Measurements from ENCODE around the gene FGF12. TPM values are rescaled to one million over a fixed set of nuclear protein-coding genes. Genes with fewer than 3 reads are reported as not detected.

Gene FGF12
- total and polyA plus RNA-seq, 2 of the 13 experiments (the other 11 are each of a cell fraction or from before 2014, with no cell fraction given) = 0.07 TPM; not detected in 1

GRCh38 chr3:192130534-192131132, 596.7 kb downstream of the FGF12 start:
- no peak overlapping the region for H3K27ac ChIP-seq (ENCODE audit: extremely low read length, insufficient read depth, low read length)
- in situ Hi-C loops (cut with HindIII; ENCODE audit: extremely low pct_ligation_motif_present, low pct_unique_long_range_greater_than_20kb) = no loop called here
- ChIA-PET POLR2A (no interaction called here), CTCF (ENCODE audit: low intra/inter-chr PET ratio, low total read pairs) (interaction anchor here (1.6 to 1.7 kb wide), 2 partner anchors 293 to 314 kb away, joined by 3 to 16 read pairs; no protein-coding TSS in a partner anchor)
- H3K4me2 ChIP-seq (ENCODE audit: low read depth, low read length) = no peak overlapping the region
- DNase-seq (ENCODE audit: low spot score) (peak; percentile 42), ATAC-seq (peak; percentile 98), FAIRE-seq (peak; percentile 64)
- no TSS peak for BruUV-seq (replicated peaks)
- 6% methylated on average over 4 of the region's 4 CpGs for WGBS (ENCODE audit: low lambda C conversion rate)
- intact Hi-C loops (cut with micrococcal nuclease; ENCODE audit: unreplicated experiment) = loop anchor here (1.0 kb wide), 1 partner anchor 314 kb away; no protein-coding TSS in a partner anchor
- H3K36me3 ChIP-seq (replicated peaks in 1 of 2; ENCODE audit: control insufficient read depth in 1 of 2, insufficient read depth in 2 of 2, low read length in 2 of 2) = no peaks in the 10 kb centered on the region
- H3K9me3 ChIP-seq (ENCODE audit: low read length) = no peaks in the 10 kb centered on the region
- no peaks in the 10 kb centered on the region for H4K20me1 ChIP-seq (ENCODE audit: insufficient read depth, low read length)
- no peaks in the 10 kb centered on the region for H3K79me2 ChIP-seq (ENCODE audit: insufficient read depth, low read length)
- TF ChIP-seq CTCF (CRISPR knock-in tag; IDR thresholded peaks at IDR 0.05) (peak; percentile 70), ZNF331 (CRISPR knock-in tag; IDR thresholded peaks at IDR 0.05) (0 out of 2 replicates have a peak, but pooled peaks have one; percentile 19), PCBP1 (IDR thresholded peaks at IDR 0.05; ENCODE audit: borderline replicate concordance, low read depth, low read length) (no peak), STAG1 (CRISPR knock-in tag; IDR thresholded peaks at IDR 0.05) (peak; percentile 56), SMC3 (IDR thresholded peaks at IDR 0.05; ENCODE audit: low read length) (peak; percentile 48; the same call in 1 of the 2 replicates)
- H3K4me3 ChIP-seq (replicated peaks in 1 of 3; ENCODE audit: insufficient read depth in 1 of 3, low read depth in 2 of 3, low read length in 3 of 3) = no peak overlapping the region
- H3K9ac ChIP-seq (ENCODE audit: insufficient read depth, low read depth, low read length) = no peak overlapping the region
- no peaks in the 10 kb centered on the region; the same call in 1 of the 2 replicates for H3K4me1 ChIP-seq (ENCODE audit: insufficient read depth, low read length)
- no peak overlapping the region for H2AFZ ChIP-seq (ENCODE audit: low read length)
- H3K27me3 ChIP-seq (ENCODE audit: control insufficient read depth in 1 of 2, insufficient read depth in 2 of 2, low read length in 2 of 2) = no peaks in the 10 kb centered on the region

- no peak overlapping the region for H3K9ac ChIP-seq (ENCODE audit: insufficient read depth, low read depth, low read length)
- no peak overlapping the region for H2AFZ ChIP-seq (ENCODE audit: low read length)
- H3K4me1 ChIP-seq (ENCODE audit: insufficient read depth, low read length) = no peaks in the 10 kb centered on the region; the same call in 1 of the 2 replicates
- H3K27ac ChIP-seq (ENCODE audit: extremely low read length, insufficient read depth, low read length) = no peak overlapping the region
- ATAC-seq = no peak
- H3K4me3 ChIP-seq (replicated peaks in 1 of 3; ENCODE audit: insufficient read depth in 1 of 3, low read depth in 2 of 3, low read length in 3 of 3) = no peak overlapping the region
- no peak for TF ChIP-seq KDM3A (CRISPR knock-in tag; IDR thresholded peaks at IDR 0.05; ENCODE audit: low read depth)
- H3K4me2 ChIP-seq (ENCODE audit: low read depth, low read length) = no peak overlapping the region
- intact Hi-C loops (cut with micrococcal nuclease; ENCODE audit: unreplicated experiment) = no loop called here
- no peaks in the 10 kb centered on the region for H4K20me1 ChIP-seq (ENCODE audit: insufficient read depth, low read length)
- ChIA-PET CTCF (ENCODE audit: low intra/inter-chr PET ratio, low total read pairs) (no interaction called here), POLR2A (no interaction called here)
- no peaks in the 10 kb centered on the region for H3K9me3 ChIP-seq (ENCODE audit: low read length)
- in situ Hi-C loops (cut with HindIII; ENCODE audit: extremely low pct_ligation_motif_present, low pct_unique_long_range_greater_than_20kb) = no loop called here
- H3K79me2 ChIP-seq (ENCODE audit: insufficient read depth, low read length) = no peaks in the 10 kb centered on the region
- no peaks in the 10 kb centered on the region for H3K36me3 ChIP-seq (replicated peaks in 1 of 2; ENCODE audit: control insufficient read depth in 1 of 2, insufficient read depth in 2 of 2, low read length in 2 of 2)
- DNase-seq (ENCODE audit: low spot score) = no peak
- WGBS (ENCODE audit: low lambda C conversion rate) = 33% methylated on average over 1 of the region's 1 CpG
- H3K27me3 ChIP-seq (ENCODE audit: control insufficient read depth in 1 of 2, insufficient read depth in 2 of 2, low read length in 2 of 2) = no peaks in the 10 kb centered on the region
- no peak for FAIRE-seq
- no TSS peak for BruUV-seq (replicated peaks)
Observed at GRCh38 chr3:192129586-192129985, 597.8 kb downstream of the FGF12 start.

Data from HepG2 (cell line).